Measurements from ENCODE around the gene LARP4B. TPM values are rescaled to one million over a fixed set of nuclear protein-coding genes. Genes with fewer than 3 reads are reported as not detected.

LARP4B gene
- 90.2 to 95.9 TPM (median 94.8 TPM) in 3 replicates for total RNA-seq

DNA sequence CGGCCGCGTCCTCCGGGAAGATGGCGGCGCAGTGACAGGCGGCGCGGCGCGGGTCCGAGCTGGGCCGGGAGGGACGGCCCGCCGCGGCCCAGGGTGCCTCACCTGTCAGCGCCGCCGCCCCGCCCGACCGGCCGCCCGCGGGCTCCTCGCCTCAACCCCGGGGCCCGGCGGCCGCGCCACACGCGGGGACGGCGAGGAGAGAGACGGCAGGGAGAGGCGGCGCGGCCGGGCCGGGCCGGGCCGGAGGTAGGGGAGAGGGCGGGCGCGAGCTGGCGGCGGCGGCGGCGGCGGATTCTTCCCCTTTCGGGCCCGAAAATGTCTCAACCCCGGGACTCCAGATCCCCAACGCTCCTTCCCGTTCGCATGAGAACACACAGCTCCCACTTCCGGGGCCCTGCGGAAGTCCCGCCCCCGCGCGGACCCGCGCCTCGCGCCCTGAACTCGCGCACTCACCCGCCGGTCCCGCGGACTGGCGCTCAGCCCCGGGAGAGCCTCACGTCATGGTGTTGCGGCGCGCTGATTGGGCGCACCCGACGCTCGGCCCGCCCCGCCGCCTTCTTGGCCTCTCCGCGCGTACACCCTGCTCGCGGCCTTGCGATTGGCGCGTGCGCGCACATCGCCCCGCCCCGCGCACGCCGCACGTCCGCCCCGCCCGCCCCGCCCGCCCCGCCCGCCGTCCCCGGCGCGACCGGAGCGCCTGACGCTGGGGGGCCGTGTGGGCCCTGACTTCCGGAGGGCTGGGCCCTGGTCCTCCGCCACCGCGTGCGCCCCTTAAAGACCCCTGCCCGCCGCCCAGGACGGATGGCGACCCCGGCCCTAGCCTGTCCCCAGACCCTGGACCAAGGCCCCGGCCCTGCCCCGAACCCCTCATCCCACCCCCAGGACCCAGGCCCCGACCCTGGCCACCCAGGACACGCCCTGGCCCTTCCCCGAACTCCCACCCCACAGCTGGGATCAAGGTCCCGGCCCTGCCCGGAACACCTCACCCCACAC, at the start of gene LARP4B:
Gene LARP4B, minus strand, starts transcription at position 380 of the 993 bp plus-strand sequence. CDS start 45,984 bp downstream, outside the sequence.
- Mint-ChIP-seq H3K4me1 (peaks cover 31% of the 10 kb centered on the region), H3K27me3 (ENCODE audit: low read depth) (no peaks in the 10 kb centered on the region), H3K36me3 (peaks cover under 1% of the 10 kb centered on the region), H3K4me3 (peak within 1 kb of the TSS; percentile 82), H3K27ac (peak within 1 kb of the TSS; percentile 95), H3K9me3 (no peaks in the 10 kb centered on the region)
- peak; percentile 94 to 97 for DNase-seq (ENCODE audit: low spot score in 2 of 2, unreplicated experiment in 2 of 2)
- TF ChIP-seq, protein P1, sequence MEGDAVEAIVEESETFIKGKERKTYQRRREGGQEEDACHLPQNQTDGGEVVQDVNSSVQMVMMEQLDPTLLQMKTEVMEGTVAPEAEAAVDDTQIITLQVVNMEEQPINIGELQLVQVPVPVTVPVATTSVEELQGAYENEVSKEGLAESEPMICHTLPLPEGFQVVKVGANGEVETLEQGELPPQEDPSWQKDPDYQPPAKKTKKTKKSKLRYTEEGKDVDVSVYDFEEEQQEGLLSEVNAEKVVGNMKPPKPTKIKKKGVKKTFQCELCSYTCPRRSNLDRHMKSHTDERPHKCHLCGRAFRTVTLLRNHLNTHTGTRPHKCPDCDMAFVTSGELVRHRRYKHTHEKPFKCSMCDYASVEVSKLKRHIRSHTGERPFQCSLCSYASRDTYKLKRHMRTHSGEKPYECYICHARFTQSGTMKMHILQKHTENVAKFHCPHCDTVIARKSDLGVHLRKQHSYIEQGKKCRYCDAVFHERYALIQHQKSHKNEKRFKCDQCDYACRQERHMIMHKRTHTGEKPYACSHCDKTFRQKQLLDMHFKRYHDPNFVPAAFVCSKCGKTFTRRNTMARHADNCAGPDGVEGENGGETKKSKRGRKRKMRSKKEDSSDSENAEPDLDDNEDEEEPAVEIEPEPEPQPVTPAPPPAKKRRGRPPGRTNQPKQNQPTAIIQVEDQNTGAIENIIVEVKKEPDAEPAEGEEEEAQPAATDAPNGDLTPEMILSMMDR (IDR thresholded peaks at IDR 0.05; ENCODE audit: unreplicated experiment): no peak

DNA sequence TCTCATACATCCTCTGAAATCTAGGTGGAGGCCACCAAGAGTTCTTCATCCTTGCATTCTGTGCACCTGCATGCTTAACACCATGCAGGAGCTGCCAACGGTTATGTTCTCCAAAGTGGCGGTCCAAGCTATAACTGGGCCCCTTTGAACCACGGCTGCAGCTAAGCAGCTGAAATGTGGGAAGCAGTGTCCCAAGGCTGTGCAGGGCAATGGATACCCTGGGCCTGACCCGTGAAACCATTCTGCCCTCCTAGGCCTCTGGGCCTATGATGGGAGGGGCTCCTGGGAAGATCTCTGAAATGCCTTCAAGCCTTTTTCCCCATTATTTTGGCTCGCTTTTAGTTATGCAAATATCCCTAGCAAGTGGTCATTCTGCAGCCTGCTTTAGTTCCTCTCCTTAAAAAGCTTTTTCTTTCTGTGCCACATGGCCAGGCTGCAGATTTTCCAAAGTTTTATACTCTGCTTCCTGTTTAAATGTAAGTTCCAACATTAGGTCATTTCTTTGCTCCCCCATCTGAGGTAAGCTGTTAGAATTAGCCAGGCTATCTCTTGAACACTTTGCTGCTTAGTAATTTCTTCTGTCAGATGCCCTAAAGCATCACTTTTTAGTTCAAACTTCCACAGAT, 49.1 kb upstream of the LARP4B start:
- Mint-ChIP-seq H3K9me3 (peaks cover 39% of the 10 kb centered on the region), H3K27ac (no peak overlapping the region)
- no peak for DNase-seq (ENCODE audit: low spot score in 2 of 2, unreplicated experiment in 2 of 2)

DNA sequence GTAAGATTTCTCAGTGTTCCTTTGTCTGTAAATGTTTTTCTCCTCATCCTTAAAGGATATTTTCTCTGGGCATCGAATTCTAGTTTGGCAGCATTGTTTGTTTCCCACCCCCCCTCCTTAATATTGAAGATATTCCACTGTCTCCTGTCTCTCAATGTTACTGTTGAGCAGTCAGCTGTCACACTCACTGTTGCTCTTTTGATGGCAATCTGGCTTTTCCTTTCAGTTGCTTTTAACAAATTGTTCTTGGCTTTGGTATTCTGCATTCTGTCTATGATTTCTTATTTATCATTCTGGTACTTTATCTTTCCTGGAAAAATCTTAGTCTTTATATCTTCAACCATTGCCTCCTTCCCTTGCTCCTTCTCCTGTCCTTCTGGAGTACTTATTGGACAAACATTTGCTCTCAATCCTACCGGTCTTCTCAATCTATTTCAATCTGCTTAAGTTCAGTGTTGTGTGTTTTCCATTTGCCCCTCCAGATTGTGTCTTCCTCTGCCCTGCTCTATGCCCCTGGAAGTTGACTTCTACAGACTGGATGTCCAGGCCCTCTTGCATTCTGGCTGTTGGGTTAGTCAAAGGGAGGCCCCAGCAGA, 47.4 kb upstream of the LARP4B start:
- no peak for DNase-seq (ENCODE audit: low spot score in 2 of 2, unreplicated experiment in 2 of 2)
- TF ChIP-seq, protein P1 (IDR thresholded peaks at IDR 0.05; ENCODE audit: unreplicated experiment): no peak
- Mint-ChIP-seq H3K9me3 (peaks cover 43% of the 10 kb centered on the region), H3K4me3 (no peak overlapping the region), H3K4me1 (no peaks in the 10 kb centered on the region), H3K27me3 (ENCODE audit: low read depth) (no peaks in the 10 kb centered on the region), H3K36me3 (peaks cover 31% of the 10 kb centered on the region), H3K27ac (no peak overlapping the region)

More for the DNA sequence above, 49.1 kb upstream of the LARP4B start:
- TF ChIP-seq, protein P1 (IDR thresholded peaks at IDR 0.05; ENCODE audit: unreplicated experiment): no peak
- Mint-ChIP-seq H3K4me3 (no peak overlapping the region), H3K27me3 (ENCODE audit: low read depth) (no peaks in the 10 kb centered on the region), H3K36me3 (peaks cover 31% of the 10 kb centered on the region), H3K4me1 (no peaks in the 10 kb centered on the region)

DNA sequence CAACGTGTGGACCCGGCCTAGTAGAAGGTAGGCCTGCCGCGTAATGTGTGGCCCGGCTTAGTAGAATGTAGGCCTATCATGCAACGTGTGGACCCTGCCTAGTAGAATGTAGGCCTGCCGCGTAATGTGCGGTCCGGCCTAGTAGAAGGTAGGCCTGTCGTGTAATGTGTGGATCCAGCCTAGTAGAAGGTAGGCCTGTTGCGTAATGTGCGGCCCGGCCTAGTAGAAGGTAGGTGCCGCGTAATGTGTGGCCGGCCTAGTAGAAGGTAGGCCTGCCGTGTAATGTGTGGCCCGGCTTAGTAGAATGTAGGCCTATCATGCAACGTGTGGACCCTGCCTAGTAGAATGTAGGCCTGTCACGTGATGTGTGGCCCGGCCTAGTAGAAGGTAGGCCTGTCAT, 44.8 kb upstream of the LARP4B start:
- no peak for DNase-seq (ENCODE audit: low spot score in 2 of 2, unreplicated experiment in 2 of 2)
- Mint-ChIP-seq H3K36me3 (peaks cover 29% of the 10 kb centered on the region), H3K4me1 (no peaks in the 10 kb centered on the region), H3K27ac (no peak overlapping the region), H3K4me3 (no peak overlapping the region), H3K9me3 (peaks cover 43% of the 10 kb centered on the region), H3K27me3 (ENCODE audit: low read depth) (no peaks in the 10 kb centered on the region)
- TF ChIP-seq, protein P1 (IDR thresholded peaks at IDR 0.05; ENCODE audit: unreplicated experiment): no peak

DNA sequence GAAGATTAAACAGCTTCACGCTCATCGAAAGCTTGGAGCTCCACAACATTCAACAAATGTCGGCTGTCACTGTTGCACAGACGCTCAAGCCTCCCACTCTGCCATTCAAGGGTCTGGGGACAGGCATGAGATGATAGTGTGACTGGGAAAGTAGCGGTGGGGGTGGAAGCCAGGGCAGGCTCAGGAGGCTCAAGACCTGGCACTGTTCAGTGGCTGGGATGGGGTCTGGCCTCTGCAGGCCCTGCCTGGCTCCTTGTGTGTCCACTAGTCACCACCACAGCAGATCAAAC, 43.2 kb upstream of the LARP4B start:
- peaks cover 8% of the 10 kb centered on the region for H3K4me1 Mint-ChIP-seq
- no peaks in the 10 kb centered on the region for H3K27me3 Mint-ChIP-seq (ENCODE audit: low read depth)
- H3K9me3 Mint-ChIP-seq: peaks cover 34% of the 10 kb centered on the region
- H3K36me3 Mint-ChIP-seq: peaks cover 17% of the 10 kb centered on the region
- H3K27ac Mint-ChIP-seq: no peak overlapping the region
- no peak for DNase-seq (ENCODE audit: low spot score in 2 of 2, unreplicated experiment in 2 of 2)
- H3K4me3 Mint-ChIP-seq: no peak overlapping the region
- TF ChIP-seq, protein P1 (IDR thresholded peaks at IDR 0.05; ENCODE audit: unreplicated experiment): no peak

Measured in mesothelial cell of epicardium (in vitro differentiated cells).